Measurements from ENCODE around the gene NCKAP5.

The NCKAP5 gene

DNA sequence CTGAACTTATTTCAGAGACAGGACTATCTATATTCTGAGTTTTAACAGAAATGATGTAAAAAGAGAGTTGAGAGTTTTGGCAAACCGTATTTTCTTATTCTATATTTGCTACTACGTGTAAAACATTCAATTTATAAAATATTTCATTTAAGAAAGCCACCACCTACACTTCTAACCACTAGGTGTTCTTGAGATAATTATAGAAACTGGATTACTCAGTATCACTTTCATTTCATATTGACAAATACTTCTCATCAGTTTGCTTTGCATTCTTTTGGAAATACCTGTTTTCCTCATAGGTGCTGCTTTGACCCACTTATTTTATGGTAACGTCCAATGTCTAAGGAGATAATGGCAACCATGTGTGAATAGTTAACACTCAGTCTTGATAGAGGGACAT lies 794.9 kb downstream of the NCKAP5 start:
- no peak for DNase-seq

DNA sequence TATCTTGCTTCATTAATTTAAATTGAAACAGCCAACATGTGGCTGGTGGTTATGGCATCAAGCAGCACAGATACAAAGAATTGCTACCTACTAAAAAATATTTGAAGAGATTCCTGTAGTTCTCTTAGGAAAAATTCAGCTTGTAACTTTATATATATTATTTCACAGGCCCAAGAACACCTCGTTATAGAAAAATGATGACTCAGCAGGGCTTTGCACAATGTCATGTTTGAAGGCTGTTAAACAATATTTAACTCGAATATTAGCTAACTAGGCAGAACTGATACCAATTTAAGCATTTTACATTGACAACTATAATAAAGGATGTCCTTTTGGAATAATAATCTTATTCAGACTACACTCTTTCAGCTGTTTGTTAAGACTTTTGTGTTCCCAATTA lies 795.9 kb downstream of the NCKAP5 start:
- DNase-seq, result no peak

DNA sequence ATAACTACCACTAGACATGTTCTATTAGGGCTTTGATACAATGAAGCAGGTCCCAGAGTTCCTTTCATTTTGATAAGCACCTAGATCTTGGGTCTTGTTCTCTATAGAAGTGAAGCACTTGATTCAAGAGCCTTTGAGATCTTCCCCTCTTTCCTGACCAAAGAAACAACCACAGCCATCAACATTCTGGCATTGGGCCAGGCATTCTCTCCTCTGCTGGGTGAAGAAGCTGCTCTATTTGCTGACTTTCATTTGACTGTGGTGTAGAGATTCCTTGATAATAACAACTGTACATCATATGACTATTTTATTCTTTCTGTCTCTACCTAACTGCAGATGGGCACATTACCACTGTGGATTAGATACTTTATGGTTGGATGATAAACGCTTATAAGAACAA lies 801.7 kb downstream of the NCKAP5 start:
- DNase-seq, result no peak

DNA sequence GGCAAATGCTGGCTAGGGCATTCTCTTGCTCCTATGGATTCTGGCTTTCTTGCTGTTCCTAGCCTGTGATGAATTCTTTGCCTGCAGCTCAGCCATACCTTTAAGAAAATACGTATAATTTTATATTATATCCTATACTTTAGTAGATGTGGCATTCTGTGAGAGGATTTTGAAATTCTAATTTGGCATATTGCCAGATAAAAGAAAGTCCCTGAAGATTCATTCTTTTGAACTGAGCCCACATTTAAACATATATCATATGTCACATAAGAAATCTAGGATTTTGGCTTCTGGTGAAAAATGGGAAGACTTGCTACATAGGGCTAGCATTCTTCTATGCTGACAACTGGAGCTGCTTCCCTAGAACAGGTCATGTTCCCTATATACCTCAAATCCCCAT lies 806.8 kb downstream of the NCKAP5 start:
- no peak for DNase-seq

DNA sequence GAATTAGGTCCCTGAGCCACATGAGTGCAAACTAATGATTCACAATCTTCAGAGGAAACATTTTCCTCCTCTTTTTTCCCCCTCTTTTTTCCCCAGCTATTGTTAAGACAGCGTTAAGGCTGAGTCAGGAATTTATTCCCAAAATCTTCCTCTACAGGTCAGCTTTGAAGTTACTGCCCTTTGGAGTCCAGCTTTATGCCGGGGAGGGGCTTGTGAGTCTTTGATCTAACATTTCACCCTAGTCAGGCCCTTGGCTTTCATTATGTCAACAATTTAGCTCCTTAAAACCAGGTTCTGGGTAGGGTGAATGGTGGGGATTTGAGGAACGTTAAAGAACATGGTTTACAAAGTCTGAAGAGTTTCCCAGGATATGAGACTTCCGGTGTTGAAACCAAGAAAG lies 807.3 kb downstream of the NCKAP5 start:
- DNase-seq, result no peak

DNA sequence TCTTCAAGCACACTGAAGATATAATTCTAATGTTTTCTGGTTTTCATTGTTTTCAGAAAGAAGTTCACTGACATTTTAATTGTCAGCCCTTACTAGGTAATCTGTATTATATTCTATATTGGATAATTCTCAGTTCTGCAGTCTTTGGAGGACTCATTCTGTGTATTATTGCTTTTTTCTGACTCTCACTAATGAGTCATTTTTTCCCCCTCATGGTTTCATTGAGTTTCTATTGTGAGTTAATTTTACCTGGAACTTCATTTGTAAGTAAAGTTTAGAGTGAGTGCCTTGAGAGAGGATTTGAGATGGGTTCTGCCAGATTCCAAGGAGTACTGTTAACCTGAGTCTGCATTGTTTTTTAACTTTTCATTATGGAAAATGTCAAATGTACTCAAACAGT lies 807.9 kb downstream of the NCKAP5 start:
- no peak for DNase-seq

DNA sequence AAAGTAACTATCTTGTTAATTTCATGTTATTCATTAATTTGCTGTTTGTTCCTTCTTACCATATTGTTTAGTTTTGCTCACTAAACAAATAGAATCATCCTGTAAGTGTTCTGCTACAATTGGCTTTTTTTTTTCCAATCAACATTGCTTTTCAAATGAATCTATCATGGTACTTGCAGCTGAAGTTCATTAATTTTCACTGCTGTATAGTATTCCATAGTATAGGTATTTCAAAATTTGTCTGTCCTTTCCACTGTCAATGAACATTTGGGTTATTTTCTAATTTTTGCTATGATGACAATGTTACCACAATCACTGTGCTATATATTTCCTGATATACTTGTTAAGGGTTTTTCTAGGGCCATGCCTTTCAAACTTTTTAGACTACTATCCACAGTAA lies 809.3 kb downstream of the NCKAP5 start:
- DNase-seq, result no peak

DNA sequence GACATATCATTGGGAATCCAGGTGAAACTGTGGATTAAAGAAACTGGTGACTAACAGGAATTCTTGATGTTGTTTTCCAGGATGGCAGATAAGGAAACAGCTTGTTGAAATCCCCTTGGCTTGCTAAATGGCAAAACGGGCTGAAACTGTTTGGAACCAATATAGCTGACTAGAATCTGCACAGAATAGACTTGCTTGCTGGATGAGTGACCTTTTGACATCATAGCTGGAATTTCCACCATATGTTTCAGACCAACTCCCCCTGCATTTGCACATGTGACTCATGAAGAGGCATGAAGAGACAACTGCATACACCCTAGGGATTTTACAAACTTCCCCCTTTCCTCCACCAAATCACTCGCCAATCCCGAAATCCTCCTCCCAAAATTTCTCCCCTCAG lies 810.6 kb downstream of the NCKAP5 start:
- DNase-seq, result no peak

DNA sequence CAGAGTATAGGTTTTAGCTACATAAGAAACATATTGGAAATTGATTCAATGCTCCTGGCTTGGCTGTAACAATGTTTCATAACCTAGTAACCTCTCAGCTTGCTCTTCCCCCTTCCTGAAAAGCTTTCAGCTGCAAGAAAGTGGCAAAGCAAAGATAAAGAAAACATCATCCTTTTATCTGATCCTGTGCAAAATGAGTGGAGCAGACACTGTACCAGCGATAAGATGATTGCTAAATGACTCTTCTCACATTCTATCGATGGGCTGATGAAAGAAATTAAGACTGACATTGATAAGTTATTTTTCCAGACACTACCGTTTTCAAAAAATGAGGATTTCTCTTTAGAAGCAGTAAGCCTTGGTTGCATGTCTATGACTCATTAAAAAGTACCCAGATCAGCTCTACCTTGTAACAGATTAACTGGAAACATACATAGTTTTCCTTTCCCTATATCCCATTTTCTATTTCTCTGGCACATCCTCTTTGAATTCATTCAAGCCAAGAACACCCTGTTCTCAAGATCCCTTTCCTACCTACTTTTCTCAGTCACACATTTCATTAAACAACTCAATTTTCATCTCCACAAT lies 811.2 kb downstream of the NCKAP5 start:
- DNase-seq, result no peak

DNA sequence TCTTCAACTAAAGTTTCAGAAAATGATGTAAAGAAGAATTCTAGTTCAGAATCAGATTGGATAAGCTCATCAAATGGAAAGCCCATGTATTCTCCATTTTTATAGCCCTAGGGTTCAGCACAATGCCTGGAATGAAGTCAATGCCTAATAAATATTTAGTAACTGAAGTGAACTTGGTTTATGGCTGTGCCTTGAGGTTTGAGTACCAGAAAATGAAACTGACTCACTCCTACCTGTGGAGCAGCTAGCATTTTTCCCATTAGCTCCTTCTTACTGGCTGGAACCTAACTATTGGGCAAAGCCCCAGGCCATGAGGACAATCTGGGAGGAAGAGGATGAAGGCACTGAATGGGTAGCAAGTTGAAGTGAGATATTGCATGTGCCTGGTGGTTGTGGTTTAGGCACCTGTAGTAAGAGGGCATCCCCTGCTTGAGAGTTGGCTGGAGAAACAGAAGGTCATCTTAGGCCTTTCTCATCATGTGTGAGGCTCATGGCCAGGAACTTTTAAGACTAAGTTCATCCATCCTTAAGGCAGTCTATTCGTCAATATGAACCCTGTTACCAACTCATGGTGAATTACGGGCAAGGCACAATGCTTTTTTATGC lies 813.3 kb downstream of the NCKAP5 start:
- DNase-seq, result no peak

DNA sequence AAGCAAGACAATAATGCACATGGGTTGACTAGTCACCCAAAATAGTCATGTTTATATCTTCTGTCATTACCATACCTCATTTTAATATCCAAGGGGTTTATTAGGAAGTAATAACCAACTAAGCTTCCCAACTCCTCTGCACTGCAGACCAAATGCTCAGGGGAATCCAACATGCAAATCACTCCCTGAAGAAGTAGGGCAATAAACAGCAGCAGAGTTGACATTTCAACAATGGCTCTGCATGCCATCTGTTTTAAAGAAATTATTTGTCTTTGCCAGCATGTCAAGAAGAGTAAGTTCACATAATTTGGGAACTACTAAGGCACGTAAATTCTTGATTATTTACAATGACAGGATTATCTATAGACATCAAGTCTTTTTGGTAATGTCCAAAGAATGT lies 813.9 kb downstream of the NCKAP5 start:
- no peak for DNase-seq

DNA sequence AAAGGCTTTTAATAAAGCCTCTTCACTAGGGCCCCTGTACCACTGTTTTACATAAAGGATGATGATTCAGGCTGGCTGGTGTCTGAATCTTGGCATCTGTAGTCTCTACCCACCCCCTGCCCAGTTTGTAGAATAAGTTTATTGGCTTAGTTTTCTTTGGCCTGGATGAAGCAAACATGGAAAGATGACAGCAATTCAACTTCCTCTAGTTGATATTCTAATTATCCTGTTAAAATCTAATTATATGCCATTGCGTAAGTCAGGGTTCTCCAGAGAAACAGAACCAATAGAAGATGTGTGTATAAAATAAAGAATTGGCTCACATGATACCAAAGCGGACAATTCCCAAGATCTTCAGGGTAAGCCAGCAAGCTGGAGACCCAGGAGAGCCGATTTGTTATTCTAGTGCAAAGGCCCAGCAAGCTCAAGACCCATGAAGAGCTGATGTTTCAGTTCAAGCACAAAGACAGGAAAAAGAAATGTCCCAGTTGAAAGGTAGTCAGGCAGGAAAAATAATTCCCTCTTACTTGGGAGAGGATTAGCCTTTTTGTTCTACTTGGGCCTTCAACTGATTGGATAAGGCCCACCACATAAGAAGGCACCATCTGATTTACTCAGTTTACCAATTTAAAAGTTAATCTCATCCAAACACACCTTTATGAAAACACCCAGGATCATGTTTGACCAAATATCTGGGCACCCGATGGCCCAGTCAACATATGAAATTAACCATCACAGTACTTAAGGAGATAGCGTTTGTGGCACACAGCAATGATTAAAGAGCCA lies 815.6 kb downstream of the NCKAP5 start:
- DNase-seq, result no peak

DNA sequence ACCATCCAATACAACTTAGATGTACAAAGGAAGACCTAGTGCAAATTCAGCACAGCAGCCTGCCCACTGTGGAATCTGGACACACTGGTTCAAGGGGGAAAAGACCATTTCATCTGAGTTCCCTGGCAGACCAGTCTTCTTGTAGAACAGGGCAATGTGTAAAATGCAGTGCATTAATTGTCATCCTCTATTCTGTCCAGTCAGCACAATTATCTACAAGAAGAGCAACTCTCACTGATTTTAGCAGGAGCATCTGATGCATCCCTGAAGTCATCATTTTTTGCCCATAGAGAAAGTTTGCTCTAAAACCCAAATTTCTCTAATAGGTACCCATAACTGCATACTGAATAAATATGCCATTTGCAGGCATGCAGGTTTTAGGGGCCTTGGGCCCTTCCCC lies 816.4 kb downstream of the NCKAP5 start:
- no peak for DNase-seq

DNA sequence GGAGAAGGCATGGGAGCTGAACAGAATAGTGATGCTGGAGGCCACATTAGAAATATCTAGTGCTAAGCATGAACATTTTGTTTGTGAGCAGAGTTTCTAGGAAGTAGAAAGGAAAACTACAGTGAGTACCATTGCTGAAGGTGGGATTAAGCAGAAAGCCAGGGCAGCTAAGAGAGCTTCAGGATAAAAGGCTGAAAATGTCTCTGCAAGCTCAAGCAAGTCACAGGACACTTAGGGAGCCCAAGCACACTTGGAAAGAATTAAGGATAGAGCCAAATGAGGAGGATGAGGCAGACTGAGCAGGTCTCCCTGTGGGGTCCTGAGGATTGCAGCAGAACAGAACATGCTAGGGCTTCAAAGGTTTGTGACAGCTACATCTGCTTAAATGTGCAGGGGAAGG lies 817.7 kb downstream of the NCKAP5 start:
- no peak for DNase-seq

DNA sequence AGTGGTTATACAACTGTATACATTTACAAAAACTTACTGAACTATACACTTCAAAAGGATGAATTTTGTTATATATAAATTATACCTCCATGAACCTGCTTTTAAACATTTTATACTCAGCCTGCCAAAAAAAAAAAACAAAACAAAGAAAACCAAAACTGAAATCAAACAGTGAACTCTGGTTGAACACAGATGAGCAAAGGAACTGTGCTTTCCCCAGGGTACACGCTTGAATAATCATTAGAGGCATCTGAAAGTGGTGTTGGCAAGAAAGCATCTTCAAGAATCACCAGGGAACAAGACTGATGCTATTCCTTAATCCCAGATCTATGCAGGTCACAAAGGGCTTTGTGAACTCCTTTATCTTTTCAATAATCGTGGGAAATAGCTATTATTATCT lies 821.2 kb downstream of the NCKAP5 start:
- no peak for DNase-seq

DNA sequence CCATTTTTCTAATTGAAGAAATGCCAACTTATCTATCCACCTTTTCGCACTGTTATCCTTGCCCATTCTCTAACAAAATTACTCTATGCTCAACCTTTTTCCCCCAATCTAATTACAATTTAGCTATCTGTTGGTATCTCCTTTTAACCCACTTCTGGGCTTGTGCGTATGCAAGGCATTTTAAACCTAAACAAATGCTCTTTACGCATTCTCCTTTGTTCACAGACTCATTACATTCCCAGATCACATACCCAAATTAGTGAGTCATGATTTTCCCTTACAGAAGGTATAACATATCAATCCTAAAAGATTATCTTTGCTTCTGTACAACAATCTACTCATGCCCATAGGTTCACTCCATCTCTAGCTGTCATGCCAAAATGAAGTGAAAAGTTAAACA lies 826.5 kb downstream of the NCKAP5 start:
- no peak for DNase-seq

DNA sequence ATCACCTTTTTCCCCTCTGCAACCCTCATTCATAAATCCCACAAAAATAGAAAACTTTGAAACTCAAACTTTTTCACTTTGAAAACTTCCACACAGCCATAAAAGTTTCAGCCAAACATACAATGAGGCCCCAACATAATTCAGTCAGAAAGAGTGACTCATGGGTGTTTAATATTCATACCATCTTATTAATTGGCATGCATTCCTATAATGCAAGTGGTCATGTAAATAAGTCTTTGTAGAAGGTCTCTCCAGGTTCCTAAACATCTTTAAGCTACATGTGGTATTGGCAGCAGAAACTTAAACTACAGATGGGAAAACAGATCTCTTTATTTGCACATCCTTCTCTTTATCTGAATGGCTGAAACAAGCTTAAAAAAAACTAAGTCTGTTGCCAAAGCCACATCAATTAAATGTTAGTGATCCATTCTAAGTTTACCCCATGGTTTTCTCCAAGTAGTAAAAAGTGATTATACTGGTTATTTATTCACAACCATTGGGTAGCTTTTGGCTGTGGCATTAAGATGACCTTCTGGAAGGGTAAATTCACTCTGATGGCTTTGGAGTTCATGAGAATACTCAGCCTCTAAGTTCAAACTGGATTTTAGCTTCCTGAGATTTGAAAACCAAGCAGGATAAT lies 828.1 kb downstream of the NCKAP5 start:
- no peak for DNase-seq

DNA sequence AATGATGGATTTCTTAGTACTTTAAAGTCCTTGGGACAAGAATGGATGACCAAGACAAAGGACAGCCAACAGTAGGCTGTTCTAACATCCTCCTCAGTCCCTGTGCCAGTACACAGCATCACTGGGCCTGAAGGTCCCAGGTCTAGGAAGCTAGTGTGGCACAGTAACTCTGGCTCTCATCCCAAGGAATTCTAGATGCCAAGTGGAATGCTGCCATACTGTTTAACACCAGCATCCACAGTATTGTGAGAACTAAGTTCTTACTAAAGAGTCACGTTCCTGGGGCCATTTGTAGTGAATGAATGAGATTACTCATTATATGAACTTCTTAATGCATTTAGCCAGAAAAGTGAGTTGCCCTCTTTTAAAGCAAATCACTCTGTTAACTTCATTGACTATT lies 830.0 kb downstream of the NCKAP5 start:
- DNase-seq, result no peak

DNA sequence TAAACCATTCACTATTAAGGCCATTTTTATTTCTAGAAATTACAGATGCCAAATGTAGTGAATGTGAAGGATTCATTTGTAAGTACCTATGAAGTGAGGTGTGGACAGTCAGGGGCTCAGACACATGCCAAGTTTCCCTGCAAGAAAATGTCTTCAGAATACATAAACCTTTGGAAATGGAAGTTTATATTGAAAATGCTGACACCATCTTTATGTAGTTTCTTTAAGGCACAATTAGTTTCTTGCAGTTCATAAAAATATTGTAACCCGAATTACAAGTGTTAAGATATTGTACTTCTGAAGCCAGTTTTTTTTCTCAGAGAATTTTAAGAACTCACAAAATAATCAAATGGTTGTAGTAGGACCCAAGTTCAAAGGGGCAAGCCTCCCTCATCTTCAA lies 832.2 kb downstream of the NCKAP5 start:
- DNase-seq, result no peak

DNA sequence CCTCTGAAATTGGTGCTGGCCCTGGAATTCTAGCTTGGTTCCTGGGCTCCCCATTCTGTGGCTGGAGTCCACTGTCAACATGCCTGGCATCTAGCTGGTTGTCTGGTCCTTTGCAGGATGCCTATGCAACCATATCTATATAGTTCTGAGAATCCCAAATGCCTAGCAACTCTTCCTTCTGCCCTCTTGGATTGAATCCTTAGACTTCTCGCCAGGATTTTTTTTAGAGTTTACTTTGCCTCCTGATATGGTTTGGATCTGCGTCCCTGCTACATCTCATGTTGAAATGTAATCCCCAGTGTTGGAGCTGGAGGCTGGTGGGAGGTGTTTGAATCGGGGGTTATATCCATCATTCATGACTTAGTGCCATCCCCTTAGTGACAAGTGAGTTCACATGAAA lies 833.3 kb downstream of the NCKAP5 start:
- no peak for DNase-seq

DNA sequence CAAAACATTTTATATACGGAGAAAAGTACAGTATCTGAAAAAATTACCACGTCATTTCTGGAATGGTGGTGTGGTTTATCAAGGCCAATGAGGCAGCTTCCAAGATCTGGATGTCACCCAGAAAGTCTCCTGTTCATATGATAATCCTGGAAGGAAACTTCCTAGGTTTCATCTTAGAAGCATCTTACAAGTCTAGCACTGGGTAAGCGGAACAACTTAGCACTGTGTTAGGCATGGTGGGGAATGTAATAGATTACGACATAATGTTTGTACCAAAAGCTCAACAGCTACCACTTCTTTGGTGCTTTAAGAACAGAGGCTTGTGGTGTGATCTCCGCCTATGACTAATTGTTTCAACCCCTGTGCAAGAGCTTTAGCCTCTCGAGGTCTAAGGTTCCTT lies 835.2 kb downstream of the NCKAP5 start:
- no peak for DNase-seq

DNA sequence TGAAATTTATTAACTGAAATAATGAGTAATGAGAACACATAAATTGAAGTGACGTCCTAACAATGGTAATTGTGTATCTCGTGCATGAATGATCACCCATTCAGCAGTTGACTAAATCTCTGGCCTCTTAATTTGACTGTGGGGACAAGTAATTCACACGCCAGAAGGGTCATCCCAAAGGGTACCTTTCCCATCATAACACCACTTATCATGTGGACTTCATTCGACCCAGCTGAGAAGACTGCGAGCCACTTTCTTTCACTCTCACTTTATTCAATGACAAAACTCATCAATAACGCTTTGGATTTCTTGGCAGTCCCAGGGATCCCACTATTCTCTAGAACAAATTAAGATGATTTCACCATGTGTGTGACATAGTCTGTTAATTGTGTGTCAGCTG lies 835.6 kb downstream of the NCKAP5 start:
- DNase-seq, result no peak

DNA sequence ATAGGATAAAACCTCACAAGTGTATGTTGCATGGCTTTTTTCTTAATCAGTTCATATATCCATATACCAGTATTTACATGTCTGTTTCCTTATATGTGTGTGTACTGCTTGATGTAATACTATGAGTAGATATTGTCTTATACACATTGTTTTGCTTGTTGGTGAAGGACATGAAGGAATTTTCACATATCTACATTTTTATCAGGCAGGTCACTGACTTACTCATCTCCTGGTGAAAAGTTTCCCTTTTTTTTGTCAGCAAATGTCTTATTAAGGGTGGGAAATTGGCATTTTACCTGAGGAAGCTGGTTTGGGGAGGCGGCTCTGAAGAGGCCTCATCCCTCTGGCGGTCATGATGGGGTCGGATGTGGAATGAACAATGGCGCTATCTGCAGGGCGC lies 836.8 kb downstream of the NCKAP5 start:
- no peak for DNase-seq

DNA sequence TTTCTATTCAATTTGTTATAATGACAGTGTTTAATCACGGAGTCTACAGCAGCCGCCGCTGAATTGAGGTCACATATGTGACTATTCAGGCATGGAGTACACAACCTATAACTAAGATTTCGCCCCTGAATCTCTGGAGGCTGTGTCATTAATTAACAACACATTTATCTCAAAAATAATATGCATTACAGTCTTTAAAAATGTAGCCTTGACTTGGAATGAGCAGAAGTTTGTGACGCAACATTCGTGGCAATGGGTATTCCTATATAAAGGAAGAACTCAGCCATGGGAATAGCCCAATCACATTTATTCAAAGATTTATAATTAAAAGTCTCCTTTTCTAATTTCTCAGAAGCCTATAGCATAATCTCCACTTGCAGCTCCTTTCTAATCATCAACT lies 837.7 kb downstream of the NCKAP5 start:
- no peak for DNase-seq

Data from inflammatory macrophage treated with lipopolysaccharide for 4 hours (primary cell).